Stimulated activated CD4-positive, alpha-beta T cell treated with anti-CD3 and anti-CD28 coated beads, Interleukin-1b, Interleukin-23, amount 100 ng/mL, for 48 hours (primary cell): ENCODE measurements around the gene CGN.
"Not testable (repeated sequence)": the region's sequence is repeated elsewhere in the genome, so short reads cannot be mapped to it uniquely, and the experiment has no call there.

Experiments used
- DNase-seq: peaks from one replicate; pipeline ENCODE4 v3.0.0-alpha.2; 2020

CGN gene

GRCh38 chr1:151499930-151500329, 11.3 kb upstream of the CGN start:
- no peak for DNase-seq

GRCh38 chr1:151501474-151501873, 9.7 kb upstream of the CGN start:
- no peak for DNase-seq

- DNase-seq = no peak
Observed at GRCh38 chr1:151502035-151502700, 9.0 kb upstream of the CGN start.

GRCh38 chr1:151502859-151503780, 8.1 kb upstream of the CGN start:
- no peak for DNase-seq

- DNase-seq = no peak
Observed at GRCh38 chr1:151504252-151504651, 6.9 kb upstream of the CGN start.

- DNase-seq = no peak
Observed at GRCh38 chr1:151504759-151505158, 6.4 kb upstream of the CGN start.

- no peak for DNase-seq
Observed at GRCh38 chr1:151508833-151509232, 2.4 kb upstream of the CGN start.

- no peak for DNase-seq
Observed at GRCh38 chr1:151509350-151510019, 1.7 kb upstream of the CGN start.

GRCh38 chr1:151510020-151510405, 1.2 kb upstream of the CGN start:
- no peak for DNase-seq

- no peak for DNase-seq
Observed at GRCh38 chr1:151510614-151510956, 602 bp upstream of the CGN start.

- peak; percentile 15 for DNase-seq
Observed at GRCh38 chr1:151511636-151512215, 539 bp downstream of the CGN start.

- DNase-seq = no peak
Observed at GRCh38 chr1:151512326-151512725, 1.1 kb downstream of the CGN start.

- DNase-seq = no peak
Observed at GRCh38 chr1:151512801-151513625, 1.8 kb downstream of the CGN start.

GRCh38 chr1:151513626-151514121, 2.5 kb downstream of the CGN start:
- no peak for DNase-seq

- no peak for DNase-seq
Observed at GRCh38 chr1:151514366-151514765, 3.2 kb downstream of the CGN start.

- DNase-seq = no peak
Observed at GRCh38 chr1:151515265-151515664, 4.1 kb downstream of the CGN start.

GRCh38 chr1:151516031-151516511, 4.9 kb downstream of the CGN start:
- no peak for DNase-seq

GRCh38 chr1:151518431-151518830, 7.2 kb downstream of the CGN start:
- no peak for DNase-seq

- DNase-seq = no peak
Observed at GRCh38 chr1:151518936-151519335, 7.7 kb downstream of the CGN start.

- DNase-seq = no peak
Observed at GRCh38 chr1:151519667-151520066, 8.5 kb downstream of the CGN start.

GRCh38 chr1:151520359-151520758, 9.2 kb downstream of the CGN start:
- DNase-seq = no peak

GRCh38 chr1:151522427-151522826, 11.2 kb downstream of the CGN start:
- not testable (repeated sequence) for DNase-seq
